Calu3 (cell line): ENCODE measurements around the gene NYNRIN. TPM values are rescaled to one million over a fixed set of nuclear protein-coding genes. Genes with fewer than 3 reads are reported as not detected.

Experiments used
- BruUV-seq: library from RNA; stranded (reverse); fragments of 400-500 nt; replicated peaks from 2 replicates; lab custom pipeline; 2021; lab: Mats Ljungman, UMichigan
- CTCF ChIA-PET: fragments of 300-600 bp; sonication (Branson Sonifier 250); formaldehyde crosslinking; loops from one replicate; lab custom pipeline; 2022; ENCODE audit warnings: antibody characterized with exemption; lab: Charles Lee
- DNase-seq: peaks from one replicate; pipeline ENCODE4 v3.0.0; 2022
- H3K27ac Mint-ChIP-seq: one replicate; pipeline ENCODE4 v1.8.0; 2022; ENCODE audit warnings: mixed read lengths; ENCODE audit not compliant: unreplicated experiment
- H3K27me3 Mint-ChIP-seq: one replicate; pipeline ENCODE4 v1.8.0; 2022; ENCODE audit warnings: mixed read lengths; ENCODE audit not compliant: unreplicated experiment
- H3K36me3 Mint-ChIP-seq: one replicate; pipeline ENCODE4 v1.8.0; 2022; ENCODE audit warnings: mild to moderate bottlenecking, moderate library complexity, mixed read lengths; ENCODE audit not compliant: insufficient read depth, unreplicated experiment
- H3K4me1 Mint-ChIP-seq: one replicate; pipeline ENCODE4 v1.8.0; 2022; ENCODE audit warnings: mild to moderate bottlenecking, low read depth, mixed read lengths; ENCODE audit not compliant: unreplicated experiment
- H3K4me3 Mint-ChIP-seq: one replicate; pipeline ENCODE4 v1.8.0; 2022; ENCODE audit warnings: mild to moderate bottlenecking, low read depth, moderate library complexity, mixed read lengths; ENCODE audit not compliant: unreplicated experiment
- H3K9me3 Mint-ChIP-seq: one replicate; pipeline ENCODE4 v1.8.0; 2022; ENCODE audit warnings: low read depth, mixed read lengths; ENCODE audit not compliant: unreplicated experiment
- intact Hi-C: fragments of 100-400 bp; cut with micrococcal nuclease; formaldehyde crosslinking; loops from one replicate; pipeline ENCODE4 v1.10.0; 2022; ENCODE audit not compliant: unreplicated experiment
- total RNA-seq: library from RNA; stranded (reverse); gene quantifications from 2 replicates; pipeline ENCODE4 v1.2.3, GENCODE V29; 2022
- TF ChIP-seq, protein P1 (sequence below): fragments of 200-600 bp; IDR thresholded peaks from one replicate; pipeline ENCODE4 v1.8.0; 2022; ENCODE audit warnings: antibody characterized with exemption; ENCODE audit not compliant: unreplicated experiment

The NYNRIN gene
- total RNA-seq, 1 experiment from 2014 or later, result 7.5 TPM

DNA sequence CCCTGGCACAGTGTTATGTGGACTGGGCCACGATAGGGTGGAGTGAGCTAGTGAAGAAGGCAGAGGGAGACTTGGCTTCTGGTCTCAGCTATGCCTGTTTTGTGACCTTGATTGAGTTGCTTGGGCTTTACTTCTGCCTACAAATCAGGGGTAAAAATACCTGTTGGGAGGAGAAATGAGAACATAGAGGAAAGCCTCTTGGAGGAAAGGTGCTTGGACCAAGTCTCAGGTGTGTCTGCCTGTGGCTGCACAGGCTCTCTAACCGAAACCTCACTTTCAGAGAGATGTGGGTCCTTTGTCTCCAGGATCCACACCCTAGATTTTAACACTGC lies 38.9 kb downstream of the NYNRIN start:
- no peaks in the 10 kb centered on the region for H3K27me3 Mint-ChIP-seq
- H3K36me3 Mint-ChIP-seq, result peaks cover 70% of the 10 kb centered on the region
- no peaks in the 10 kb centered on the region for H3K4me1 Mint-ChIP-seq
- BruUV-seq, result no TSS peak
- CTCF ChIA-PET, result interaction anchor here (1.8 to 3.9 kb wide), 2 partner anchors 72 to 104 kb away, joined by 9 to 22 read pairs; partner anchors contain the start of gene ADCY4
- no peak overlapping the region for H3K4me3 Mint-ChIP-seq
- TF ChIP-seq, protein P1, sequence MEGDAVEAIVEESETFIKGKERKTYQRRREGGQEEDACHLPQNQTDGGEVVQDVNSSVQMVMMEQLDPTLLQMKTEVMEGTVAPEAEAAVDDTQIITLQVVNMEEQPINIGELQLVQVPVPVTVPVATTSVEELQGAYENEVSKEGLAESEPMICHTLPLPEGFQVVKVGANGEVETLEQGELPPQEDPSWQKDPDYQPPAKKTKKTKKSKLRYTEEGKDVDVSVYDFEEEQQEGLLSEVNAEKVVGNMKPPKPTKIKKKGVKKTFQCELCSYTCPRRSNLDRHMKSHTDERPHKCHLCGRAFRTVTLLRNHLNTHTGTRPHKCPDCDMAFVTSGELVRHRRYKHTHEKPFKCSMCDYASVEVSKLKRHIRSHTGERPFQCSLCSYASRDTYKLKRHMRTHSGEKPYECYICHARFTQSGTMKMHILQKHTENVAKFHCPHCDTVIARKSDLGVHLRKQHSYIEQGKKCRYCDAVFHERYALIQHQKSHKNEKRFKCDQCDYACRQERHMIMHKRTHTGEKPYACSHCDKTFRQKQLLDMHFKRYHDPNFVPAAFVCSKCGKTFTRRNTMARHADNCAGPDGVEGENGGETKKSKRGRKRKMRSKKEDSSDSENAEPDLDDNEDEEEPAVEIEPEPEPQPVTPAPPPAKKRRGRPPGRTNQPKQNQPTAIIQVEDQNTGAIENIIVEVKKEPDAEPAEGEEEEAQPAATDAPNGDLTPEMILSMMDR, result no peak
- no peak overlapping the region for H3K27ac Mint-ChIP-seq
- DNase-seq, result no peak
- H3K9me3 Mint-ChIP-seq, result no peaks in the 10 kb centered on the region
- intact Hi-C loops, result no loop called here

DNA sequence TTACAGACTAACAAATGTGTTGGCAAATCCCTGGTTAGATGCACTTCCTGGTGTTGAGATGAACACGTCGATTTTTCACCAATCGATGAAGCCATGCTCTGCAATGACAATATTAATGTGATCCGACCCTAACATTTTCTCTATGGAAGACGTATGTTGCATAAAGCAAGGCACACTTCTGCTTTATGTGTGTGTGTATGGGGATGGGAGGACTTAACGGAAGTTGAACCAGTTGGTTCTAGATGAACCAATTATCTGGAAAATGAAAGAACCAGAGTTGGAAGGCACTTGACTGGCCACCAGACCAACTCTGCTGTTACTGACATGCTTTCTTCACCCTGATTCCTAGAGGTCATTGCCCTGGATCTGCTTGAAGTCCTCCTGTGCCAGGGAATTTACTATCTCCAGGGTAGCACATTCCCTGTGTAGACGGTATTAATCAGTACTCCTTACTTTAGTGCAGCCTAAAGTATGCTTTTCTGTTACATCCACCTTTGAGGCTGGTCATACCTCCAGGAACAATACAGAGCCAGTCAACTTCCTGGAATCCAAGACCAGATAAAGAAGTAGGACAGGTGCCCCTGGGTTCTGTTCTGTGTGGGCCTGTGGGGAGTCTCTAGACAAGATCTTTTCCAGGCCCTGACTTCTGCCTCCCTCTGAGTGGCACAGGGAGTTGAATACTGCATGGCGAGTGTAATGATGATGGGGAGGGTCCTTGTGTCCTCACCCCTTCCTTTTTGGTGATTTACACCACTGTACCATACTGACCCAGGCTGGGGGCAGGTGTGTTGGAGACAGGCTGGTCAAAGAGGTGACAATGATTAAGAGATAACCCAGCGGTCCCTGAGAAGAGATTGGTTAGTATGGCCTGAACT lies 39.7 kb downstream of the NYNRIN start:
- Mint-ChIP-seq H3K4me3 (no peak overlapping the region), H3K9me3 (no peaks in the 10 kb centered on the region), H3K27me3 (no peaks in the 10 kb centered on the region), H3K27ac (no peak overlapping the region), H3K4me1 (no peaks in the 10 kb centered on the region), H3K36me3 (peaks cover 70% of the 10 kb centered on the region)
- TF ChIP-seq, protein P1, result no peak
- no TSS peak for BruUV-seq
- DNase-seq, result no peak
- CTCF ChIA-PET, result interaction anchor here (0.7 to 1.8 kb wide), 2 partner anchors 73 to 93 kb away, joined by 3 to 9 read pairs; no protein-coding TSS in a partner anchor
- intact Hi-C loops, result no loop called here

DNA sequence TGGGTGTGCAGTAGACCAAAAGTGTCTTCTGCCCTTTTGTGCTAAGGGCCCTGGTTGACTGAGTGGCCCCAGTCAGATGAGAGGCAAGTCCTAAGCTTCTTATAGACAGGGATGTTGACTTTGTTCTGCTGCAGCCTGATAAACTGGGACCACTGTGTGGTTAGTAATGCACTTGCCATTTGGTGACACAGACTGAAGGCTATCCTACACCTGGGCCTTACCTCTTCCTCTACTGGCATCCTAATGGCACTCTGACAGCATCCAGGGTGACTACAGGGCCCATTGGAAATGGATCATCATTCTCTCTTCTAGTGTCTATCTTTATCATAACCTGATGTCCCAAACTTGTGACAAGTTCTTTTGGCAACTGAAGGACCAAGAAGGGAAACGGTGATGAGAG lies 40.5 kb downstream of the NYNRIN start:
- H3K4me1 Mint-ChIP-seq, result no peaks in the 10 kb centered on the region
- no TSS peak for BruUV-seq
- H3K9me3 Mint-ChIP-seq, result no peaks in the 10 kb centered on the region

GRCh38 chr14:24439830-24440605 lies 41.2 kb downstream of the NYNRIN start:
- peaks cover 63% of the 10 kb centered on the region for H3K36me3 Mint-ChIP-seq
- no peak overlapping the region for H3K4me3 Mint-ChIP-seq
- CTCF ChIA-PET, result interaction anchor here (0.9 kb wide), 1 partner anchor 106 kb away, joined by 3 read pairs; no protein-coding TSS in a partner anchor
- H3K4me1 Mint-ChIP-seq, result no peaks in the 10 kb centered on the region
- intact Hi-C loops, result no loop called here
- DNase-seq, result no peak
- H3K27ac Mint-ChIP-seq, result no peak overlapping the region
- no peaks in the 10 kb centered on the region for H3K27me3 Mint-ChIP-seq
- H3K9me3 Mint-ChIP-seq, result no peaks in the 10 kb centered on the region
- TF ChIP-seq, protein P1, result no peak
- BruUV-seq, result no TSS peak

More for the DNA sequence above, 40.5 kb downstream of the NYNRIN start:
- Mint-ChIP-seq H3K4me3 (no peak overlapping the region), H3K27me3 (no peaks in the 10 kb centered on the region), H3K27ac (no peak overlapping the region), H3K36me3 (peaks cover 70% of the 10 kb centered on the region)
- CTCF ChIA-PET, result interaction anchor here (0.7 kb wide), 1 partner anchor 94 kb away, joined by 3 read pairs; no protein-coding TSS in a partner anchor
- no peak for DNase-seq
- intact Hi-C loops, result no loop called here
- TF ChIP-seq, protein P1, result no peak
